GM18870 (cell line): ENCODE results near the gene SNAP23.
"Not testable (repeated sequence)": the region's sequence is repeated elsewhere in the genome, so short reads cannot be mapped to it uniquely, and the experiment has no call there.

ENCODE experiments used
- ATAC-seq: cut with Tn5 transposase; IDR thresholded peaks from one replicate; pipeline ENCODE4 v1.9.1; 2021; ENCODE audit warnings: moderate library complexity; ENCODE audit not compliant: unreplicated experiment

SNAP23 gene

GRCh38 chr15:42556550-42557207 is 61.2 kb downstream of the SNAP23 start:
- ATAC-seq = not testable (repeated sequence)

- ATAC-seq = no peak
These were observed 63.3 kb downstream of the SNAP23 start for GRCh38 chr15:42558739-42559138.

- ATAC-seq = peak; percentile 84
These were observed 80.0 kb downstream of the SNAP23 start, which contains the start of gene STARD9 for GRCh38 chr15:42575188-42576039. STARD9 (plus strand) TSS chr15:42575606; CDS start chr15:42575716, 110 bp downstream.

- no peak for ATAC-seq
These were observed 80.7 kb downstream of the SNAP23 start for GRCh38 chr15:42576040-42576594.

- no peak for ATAC-seq
These were observed 81.3 kb downstream of the SNAP23 start for GRCh38 chr15:42576776-42577175.

- ATAC-seq = no peak
These were observed 82.1 kb downstream of the SNAP23 start for GRCh38 chr15:42577514-42578031.

- no peak for ATAC-seq
These were observed 83.6 kb downstream of the SNAP23 start for GRCh38 chr15:42578984-42579537.

GRCh38 chr15:42581272-42581730 is 85.9 kb downstream of the SNAP23 start:
- ATAC-seq = no peak
